ENCODE data around the gene PIEZO2. TPM values are rescaled to one million over a fixed set of nuclear protein-coding genes. Genes with fewer than 3 reads are reported as not detected.

PIEZO2 gene
- total and polyA plus RNA-seq, 9 donors: 2.0 to 8.5 (median 3.2) TPM

- TF ChIP-seq EP300 (IDR thresholded peaks at IDR 0.05) (no peak), CTCF (IDR thresholded peaks at IDR 0.05) (no peak), POLR2A (IDR thresholded peaks at IDR 0.05) (no peak)
- H3K27me3 ChIP-seq: no peaks in the 10 kb centered on the region
- WGBS, 3 donors: 89 to 93% (median 92%) methylated on average over 5 of the region's 5 CpGs
- no peaks in the 10 kb centered on the region for H3K36me3 ChIP-seq
- H3K9me3 ChIP-seq: no peaks in the 10 kb centered on the region
- no peak for DNase-seq
- H3K4me3 ChIP-seq: no peak overlapping the region
- no peak overlapping the region for H3K27ac ChIP-seq
- intact Hi-C loops (cut with DNase I): no loop called here
- H3K4me1 ChIP-seq (ENCODE audit: insufficient read depth): no peaks in the 10 kb centered on the region
These were observed 381.1 kb downstream of the PIEZO2 start for GRCh38 chr18:10768221-10768620.

- Histone ChIP-seq H3K27ac (no peak overlapping the region), H3K4me1 (ENCODE audit: insufficient read depth) (no peaks in the 10 kb centered on the region), H3K36me3 (no peaks in the 10 kb centered on the region), H3K4me3 (no peak overlapping the region), H3K27me3 (no peaks in the 10 kb centered on the region), H3K9me3 (no peaks in the 10 kb centered on the region)
- no peak for TF ChIP-seq EP300 (IDR thresholded peaks at IDR 0.05)
- no peak for TF ChIP-seq CTCF (IDR thresholded peaks at IDR 0.05)
- TF ChIP-seq POLR2A (IDR thresholded peaks at IDR 0.05): no peak
- intact Hi-C loops (cut with DNase I): no loop called here
- DNase-seq: no peak
- 95 to 96% (median 96%) methylated on average over 5 of the region's 5 CpGs for WGBS, 3 donors
These were observed 381.7 kb downstream of the PIEZO2 start for GRCh38 chr18:10767658-10768057.

GRCh38 chr18:10760986-10761385 is 388.4 kb downstream of the PIEZO2 start:
- Histone ChIP-seq H3K4me3 (no peak overlapping the region), H3K36me3 (no peaks in the 10 kb centered on the region), H3K9me3 (no peaks in the 10 kb centered on the region), H3K27me3 (no peaks in the 10 kb centered on the region), H3K27ac (no peak overlapping the region), H3K4me1 (ENCODE audit: insufficient read depth) (no peaks in the 10 kb centered on the region)
- no peak for TF ChIP-seq POLR2A (IDR thresholded peaks at IDR 0.05)
- no peak for TF ChIP-seq EP300 (IDR thresholded peaks at IDR 0.05)
- TF ChIP-seq CTCF (IDR thresholded peaks at IDR 0.05): no peak
- no peak for DNase-seq
- intact Hi-C loops (cut with DNase I): no loop called here
- 87 to 92% (median 91%) methylated on average over 5 of the region's 5 CpGs for WGBS, 3 donors

- no peaks in the 10 kb centered on the region for H3K9me3 ChIP-seq
- no peaks in the 10 kb centered on the region for H3K4me1 ChIP-seq (ENCODE audit: insufficient read depth)
- H3K36me3 ChIP-seq: no peaks in the 10 kb centered on the region
- no peak overlapping the region for H3K27ac ChIP-seq
- no peak for TF ChIP-seq CTCF (IDR thresholded peaks at IDR 0.05)
- no peak for TF ChIP-seq EP300 (IDR thresholded peaks at IDR 0.05)
- TF ChIP-seq POLR2A (IDR thresholded peaks at IDR 0.05): no peak
- no peak for DNase-seq
- no peaks in the 10 kb centered on the region for H3K27me3 ChIP-seq
- WGBS, 3 donors: 89 to 92% (median 91%) methylated on average over 7 of the region's 7 CpGs
- intact Hi-C loops (cut with DNase I): no loop called here
- H3K4me3 ChIP-seq: no peak overlapping the region
These were observed 390.1 kb downstream of the PIEZO2 start for GRCh38 chr18:10759241-10759640.

DNA sequence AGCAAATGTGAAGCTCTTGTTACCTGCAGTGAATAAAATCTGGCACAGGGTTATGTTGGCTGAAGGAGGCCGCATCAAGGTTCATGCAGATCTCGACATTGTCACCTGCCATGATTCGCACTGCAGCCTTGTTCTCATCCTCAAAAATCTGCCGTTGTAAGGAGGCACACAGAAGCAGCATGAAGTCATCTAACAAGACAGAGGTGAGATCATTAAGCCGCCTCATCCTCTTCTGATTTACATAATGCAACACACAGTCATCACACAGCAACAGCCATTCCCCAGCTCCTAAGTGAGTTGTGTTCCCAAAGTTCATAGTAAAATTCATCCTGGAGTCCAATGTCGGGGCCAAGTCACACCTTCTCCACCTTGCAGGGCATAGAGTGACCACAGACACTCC is 391.4 kb downstream of the PIEZO2 start:
- no peak for TF ChIP-seq CTCF (IDR thresholded peaks at IDR 0.05)
- no peak for TF ChIP-seq EP300 (IDR thresholded peaks at IDR 0.05)
- no peak for TF ChIP-seq POLR2A (IDR thresholded peaks at IDR 0.05)
- DNase-seq: no peak
- intact Hi-C loops (cut with DNase I): no loop called here
- H3K4me3 ChIP-seq: no peak overlapping the region
- H3K4me1 ChIP-seq (ENCODE audit: insufficient read depth): no peaks in the 10 kb centered on the region
- WGBS, 3 donors: 90 to 96% (median 92%) methylated on average over 6 of the region's 6 CpGs
- H3K27ac ChIP-seq: no peak overlapping the region
- no peaks in the 10 kb centered on the region for H3K27me3 ChIP-seq
- no peaks in the 10 kb centered on the region for H3K9me3 ChIP-seq
- H3K36me3 ChIP-seq: no peaks in the 10 kb centered on the region

Data from ovary (tissue), 9 donors.